SK-N-SH (cell line): ENCODE measurements around the gene EMP2. TPM values are rescaled to one million over a fixed set of nuclear protein-coding genes. Genes with fewer than 3 reads are reported as not detected.

Source experiments
- CTCF ChIA-PET: fragments of 300-600, 350-600 bp; formaldehyde crosslinking; extraction: SDS; loops from one replicate; lab custom pipeline; 2021; lab: Yijun Ruan, JAX
- POLR2A ChIA-PET: fragments of 350-600 bp; sonication (Branson Sonifier 250); formaldehyde crosslinking; extraction: SDS; loops from one replicate; lab custom pipeline; 2020; ENCODE audit warnings: antibody characterized with exemption, inconsistent platforms; lab: Yijun Ruan, JAX
- DNase-seq: peaks from one replicate; pipeline ENCODE4 v3.0.0; 2012
- H2AFZ ChIP-seq: fragments of 200-600 bp; sonication (generic); 2 replicates; pipeline ENCODE4 v1.8.1; 2016; ENCODE audit warnings: antibody characterized with exemption, mild to moderate bottlenecking, low read depth
- H3F3A ChIP-seq: fragments of 200-600 bp; sonication (generic); replicated peaks from 2 replicates; pipeline ENCODE3; 2016; ENCODE audit warnings: antibody characterized with exemption, mild to moderate bottlenecking; ENCODE audit not compliant: insufficient read depth
- H3K27ac ChIP-seq, 2 experiments: fragments of 200-500 bp in 1 of 2; fragments of 200-600 bp in 1 of 2; sonication (Bioruptor generic) in 1 of 2; sonication (generic), shearing (Covaris generic) in 1 of 2; 2 replicates each; pipeline versions ENCODE4 v1.5.1 to v1.6.1; 2014 to 2016; ENCODE audit warnings: low read depth in 2 of 2, inconsistent platforms in 1 of 2, low read length in 1 of 2, mild to moderate bottlenecking in 1 of 2, mixed read lengths in 1 of 2
- H3K27me3 ChIP-seq: fragments of 200-600 bp; sonication (generic), shearing (Covaris generic); 2 replicates; pipeline ENCODE4 v1.6.1; 2016; ENCODE audit warnings: mixed run types; ENCODE audit not compliant: insufficient read depth
- H3K36me3 ChIP-seq, 2 experiments: fragments of 200-500 bp in 1 of 2; fragments of 200-600 bp in 1 of 2; sonication (Bioruptor generic) in 1 of 2; sonication (generic) in 1 of 2; replicated peaks in 1 of 2; 2 replicates each; pipeline versions ENCODE3 to v1.5.1; 2014 to 2016; ENCODE audit warnings: low read length in 1 of 2, mild to moderate bottlenecking in 1 of 2; ENCODE audit not compliant: insufficient read depth in 2 of 2, control insufficient read depth in 1 of 2
- H3K4me1 ChIP-seq, 2 experiments: fragments of 200-500 bp in 1 of 2; fragments of 200-600 bp in 1 of 2; sonication (Bioruptor generic) in 1 of 2; sonication (generic), shearing (Covaris generic) in 1 of 2; 2 replicates each; pipeline versions ENCODE4 v1.5.1 to v1.6.1; 2014 to 2016; ENCODE audit warnings: low read depth in 1 of 2, low read length in 1 of 2, mixed run types in 1 of 2; ENCODE audit not compliant: insufficient read depth in 2 of 2, control insufficient read depth in 1 of 2
- H3K4me2 ChIP-seq: fragments of 200-600 bp; sonication (generic), shearing (Covaris generic); 2 replicates; pipeline ENCODE4 v1.6.1; 2017; ENCODE audit warnings: mixed run types
- H3K4me3 ChIP-seq, 2 experiments: fragments of 200-500 bp in 1 of 2; fragments of 200-600 bp in 1 of 2; sonication (Bioruptor generic) in 1 of 2; sonication (generic), shearing (Covaris generic) in 1 of 2; 2 replicates each; pipeline versions ENCODE4 v1.5.1 to v1.8.1; 2014 to 2016; ENCODE audit warnings: low read depth in 2 of 2, inconsistent platforms in 1 of 2, low read length in 1 of 2, mild to moderate bottlenecking in 1 of 2, mixed read lengths in 1 of 2, moderate library complexity in 1 of 2
- H3K79me2 ChIP-seq: fragments of 200-600 bp; sonication (generic); 2 replicates; pipeline ENCODE4 v1.8.1; 2017; ENCODE audit warnings: mild to moderate bottlenecking; ENCODE audit not compliant: insufficient read depth
- H3K9ac ChIP-seq: fragments of 200-600 bp; sonication (generic); 2 replicates; pipeline ENCODE4 v1.6.1; 2017; ENCODE audit warnings: mixed run types
- H3K9me2 ChIP-seq: fragments of 200-600 bp; sonication (generic); 2 replicates; pipeline ENCODE4 v1.6.1; 2017; ENCODE audit warnings: mixed run types
- H3K9me3 ChIP-seq: fragments of 200-600 bp; sonication (generic); 2 replicates; pipeline ENCODE4 v1.6.1; 2017; ENCODE audit warnings: mixed run types, mild to moderate bottlenecking, moderate library complexity
- H4K20me1 ChIP-seq: fragments of 200-600 bp; sonication (generic); 2 replicates; pipeline ENCODE4 v1.6.1; 2017; ENCODE audit warnings: mild to moderate bottlenecking, mixed run types; ENCODE audit not compliant: insufficient read depth
- EP300 ChIP-seq, 2 experiments: IDR thresholded peaks; 2 replicates each; pipeline versions ENCODE4 v1.4.0 to v1.6.1; 2012; ENCODE audit warnings: borderline replicate concordance in 1 of 2, low read depth in 1 of 2, low read length in 1 of 2
- EZH2phosphoT487 ChIP-seq: fragments of 200-600 bp; sonication (generic); IDR thresholded peaks from 2 replicates; pipeline ENCODE4 v1.6.1; 2017; ENCODE audit warnings: low read depth, mixed run types, mild to moderate bottlenecking, antibody characterized with exemption, moderate library complexity, borderline replicate concordance
- FOXJ3 ChIP-seq: sonication (generic); formaldehyde crosslinking; IDR thresholded peaks from 2 replicates; pipeline ENCODE4 v1.5.1; 2020; ENCODE audit warnings: mild to moderate bottlenecking, missing genetic modification reagents
- FOXM1 ChIP-seq: IDR thresholded peaks from 2 replicates; pipeline ENCODE4 v1.4.0; 2012; ENCODE audit warnings: low read depth, mild to moderate bottlenecking
- GABPA ChIP-seq: IDR thresholded peaks from 2 replicates; pipeline ENCODE4 v1.4.0; 2012; ENCODE audit warnings: low read depth, mild to moderate bottlenecking
- IRF3 ChIP-seq: fragments of 150-350 bp; IDR thresholded peaks from 2 replicates; pipeline ENCODE4 v1.6.1; 2016; ENCODE audit warnings: mild to moderate bottlenecking, low read depth, low read length
- JUND ChIP-seq: IDR thresholded peaks from 2 replicates; pipeline ENCODE4 v1.4.0; 2012
- NRF1 ChIP-seq: IDR thresholded peaks from 2 replicates; pipeline ENCODE4 v1.6.1; 2012; ENCODE audit warnings: low read depth, mild to moderate bottlenecking, low read length
- PBX3 ChIP-seq: IDR thresholded peaks from 2 replicates; pipeline ENCODE4; 2012
- POLR2AphosphoS5 ChIP-seq: IDR thresholded peaks from 2 replicates; pipeline ENCODE4 v1.6.1; 2012; ENCODE audit warnings: low read depth, low read length
- SIN3A ChIP-seq: IDR thresholded peaks from 2 replicates; pipeline ENCODE4 v1.6.1; 2012; ENCODE audit warnings: low read depth, mild to moderate bottlenecking, low read length, moderate library complexity, borderline replicate concordance
- TCF12 ChIP-seq: IDR thresholded peaks from 2 replicates; pipeline ENCODE4 v1.4.0; 2012
- TEAD4 ChIP-seq: IDR thresholded peaks from 2 replicates; pipeline ENCODE4 v1.4.0; 2012; ENCODE audit warnings: mild to moderate bottlenecking, borderline replicate concordance; ENCODE audit not compliant: insufficient read depth
- USF2 ChIP-seq: fragments of 150-350 bp; IDR thresholded peaks from 2 replicates; pipeline ENCODE4 v1.6.1; 2017; ENCODE audit warnings: antibody characterized with exemption, low read length, low read depth, borderline replicate concordance
- WGBS: methylation state at CpG from one replicate; pipeline ENCODE4 v1.1.6; 2017; ENCODE audit warnings: low lambda C conversion rate; 5-methylcytosine and 5-hydroxymethylcytosine counted together
- polyA plus RNA-seq, 3 experiments: library from polyadenylated mRNA; depleted of rRNA; stranded (reverse); fragments of >200 nt; gene quantifications; 2 replicates each; pipeline ENCODE4 v1.2.3, GENCODE V29; 2012

EMP2 gene
- polyA plus RNA-seq, 1 of the 3 experiments (the other 2 are of a cell fraction): 4.3 TPM

- TF ChIP-seq IRF3: no peak
- no peak for TF ChIP-seq EP300 (IDR thresholded peaks at IDR 0.05; ENCODE audit: borderline replicate concordance in 1 of 2, low read depth in 1 of 2, low read length in 1 of 2)
Measured at GRCh38 chr16:10531582-10531981, 48.8 kb downstream of the EMP2 start (continued).

- no peak overlapping the region for H3K9ac ChIP-seq
- DNase-seq: no peak
- no peak overlapping the region for H3K27ac ChIP-seq
- no peaks in the 10 kb centered on the region for H3K79me2 ChIP-seq
- POLR2A ChIA-PET: no interaction called here
- no peak overlapping the region for H2AFZ ChIP-seq
- no peaks in the 10 kb centered on the region for H4K20me1 ChIP-seq
- H3K27me3 ChIP-seq: no peaks in the 10 kb centered on the region
- no peaks in the 10 kb centered on the region for H3K4me1 ChIP-seq
- no peaks in the 10 kb centered on the region for H3K9me2 ChIP-seq
- CTCF ChIA-PET: interaction anchor here (1.0 to 1.2 kb wide), 2 partner anchors 9 to 202 kb away, joined by 3 to 4 read pairs; no protein-coding TSS in a partner anchor
- WGBS: 80% methylated on average over 12 of the region's 14 CpGs
- TF ChIP-seq PBX3 (no peak), USF2 (no peak), FOXJ3 (CRISPR knock-in tag) (no peak), IRF3 (no peak), NRF1 (no peak), FOXM1 (no peak), TCF12 (no peak), EZH2phosphoT487 (no peak), SIN3A (no peak), POLR2AphosphoS5 (no peak), GABPA (no peak), TEAD4 (no peak), JUND (no peak), EP300 (IDR thresholded peaks at IDR 0.05; ENCODE audit: borderline replicate concordance in 1 of 2, low read depth in 1 of 2, low read length in 1 of 2) (no peak)
- TF ChIP-seq, all 33 proteins: peak for 0
- H3K4me3 ChIP-seq: no peak overlapping the region
- no peaks in the 10 kb centered on the region for H3F3A ChIP-seq
- H3K36me3 ChIP-seq: no peaks in the 10 kb centered on the region
- no peak overlapping the region for H3K4me2 ChIP-seq
- no peaks in the 10 kb centered on the region for H3K9me3 ChIP-seq
Measured at GRCh38 chr16:10530685-10531084, 49.7 kb downstream of the EMP2 start.
